ENCODE results near the gene FGF22.

The FGF22 gene

DNA sequence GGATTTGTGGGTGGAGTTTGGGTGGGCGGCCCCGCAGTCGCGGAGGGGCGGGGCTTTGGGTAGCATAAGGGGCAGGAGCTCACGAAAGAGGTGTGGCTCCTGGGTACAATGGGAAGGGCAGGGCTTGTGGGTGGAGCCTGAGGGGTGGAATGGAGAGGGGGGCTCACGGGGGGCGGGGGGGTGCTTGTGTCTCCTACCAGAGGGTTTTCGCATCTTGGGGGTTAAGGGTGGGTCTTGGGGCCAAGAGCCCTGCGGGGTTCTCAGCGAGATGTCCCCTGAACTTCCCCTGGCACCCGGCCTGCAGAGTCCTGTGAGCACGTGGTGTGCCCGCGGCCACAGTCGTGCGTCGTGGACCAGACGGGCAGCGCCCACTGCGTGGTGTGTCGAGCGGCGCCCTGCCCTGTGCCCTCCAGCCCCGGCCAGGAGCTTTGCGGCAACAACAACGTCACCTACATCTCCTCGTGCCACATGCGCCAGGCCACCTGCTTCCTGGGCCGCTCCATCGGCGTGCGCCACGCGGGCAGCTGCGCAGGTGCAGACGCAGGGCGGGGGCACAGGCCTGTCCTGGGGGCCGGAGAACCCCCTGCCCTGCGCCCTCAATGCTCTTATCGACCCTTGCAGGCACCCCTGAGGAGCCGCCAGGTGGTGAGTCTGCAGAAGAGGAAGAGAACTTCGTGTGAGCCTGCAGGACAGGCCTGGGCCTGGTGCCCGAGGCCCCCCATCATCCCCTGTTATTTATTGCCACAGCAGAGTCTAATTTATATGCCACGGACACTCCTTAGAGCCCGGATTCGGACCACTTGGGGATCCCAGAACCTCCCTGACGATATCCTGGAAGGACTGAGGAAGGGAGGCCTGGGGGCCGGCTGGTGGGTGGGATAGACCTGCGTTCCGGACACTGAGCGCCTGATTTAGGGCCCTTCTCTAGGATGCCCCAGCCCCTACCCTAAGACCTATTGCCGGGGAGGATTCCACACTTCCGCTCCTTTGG lies 41.6 kb downstream of the FGF22 start:
- Mint-ChIP-seq H3K27ac (peak overlapping the region; percentile 90 to 98 (median 97)), H3K27me3 (ENCODE audit: low read depth) (no peaks in the 10 kb centered on the region), H3K4me3 (peak overlapping the region; percentile 90 to 96 (median 93)), H3K9me3 (no peaks in the 10 kb centered on the region), H3K4me1 (no peaks in the 10 kb centered on the region), H3K36me3 (ENCODE audit: low read depth) (no peaks in the 10 kb centered on the region)
- TF ChIP-seq, protein P1, sequence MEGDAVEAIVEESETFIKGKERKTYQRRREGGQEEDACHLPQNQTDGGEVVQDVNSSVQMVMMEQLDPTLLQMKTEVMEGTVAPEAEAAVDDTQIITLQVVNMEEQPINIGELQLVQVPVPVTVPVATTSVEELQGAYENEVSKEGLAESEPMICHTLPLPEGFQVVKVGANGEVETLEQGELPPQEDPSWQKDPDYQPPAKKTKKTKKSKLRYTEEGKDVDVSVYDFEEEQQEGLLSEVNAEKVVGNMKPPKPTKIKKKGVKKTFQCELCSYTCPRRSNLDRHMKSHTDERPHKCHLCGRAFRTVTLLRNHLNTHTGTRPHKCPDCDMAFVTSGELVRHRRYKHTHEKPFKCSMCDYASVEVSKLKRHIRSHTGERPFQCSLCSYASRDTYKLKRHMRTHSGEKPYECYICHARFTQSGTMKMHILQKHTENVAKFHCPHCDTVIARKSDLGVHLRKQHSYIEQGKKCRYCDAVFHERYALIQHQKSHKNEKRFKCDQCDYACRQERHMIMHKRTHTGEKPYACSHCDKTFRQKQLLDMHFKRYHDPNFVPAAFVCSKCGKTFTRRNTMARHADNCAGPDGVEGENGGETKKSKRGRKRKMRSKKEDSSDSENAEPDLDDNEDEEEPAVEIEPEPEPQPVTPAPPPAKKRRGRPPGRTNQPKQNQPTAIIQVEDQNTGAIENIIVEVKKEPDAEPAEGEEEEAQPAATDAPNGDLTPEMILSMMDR (IDR thresholded peaks at IDR 0.05; ENCODE audit: unreplicated experiment in 3 of 3), result no peak

DNA sequence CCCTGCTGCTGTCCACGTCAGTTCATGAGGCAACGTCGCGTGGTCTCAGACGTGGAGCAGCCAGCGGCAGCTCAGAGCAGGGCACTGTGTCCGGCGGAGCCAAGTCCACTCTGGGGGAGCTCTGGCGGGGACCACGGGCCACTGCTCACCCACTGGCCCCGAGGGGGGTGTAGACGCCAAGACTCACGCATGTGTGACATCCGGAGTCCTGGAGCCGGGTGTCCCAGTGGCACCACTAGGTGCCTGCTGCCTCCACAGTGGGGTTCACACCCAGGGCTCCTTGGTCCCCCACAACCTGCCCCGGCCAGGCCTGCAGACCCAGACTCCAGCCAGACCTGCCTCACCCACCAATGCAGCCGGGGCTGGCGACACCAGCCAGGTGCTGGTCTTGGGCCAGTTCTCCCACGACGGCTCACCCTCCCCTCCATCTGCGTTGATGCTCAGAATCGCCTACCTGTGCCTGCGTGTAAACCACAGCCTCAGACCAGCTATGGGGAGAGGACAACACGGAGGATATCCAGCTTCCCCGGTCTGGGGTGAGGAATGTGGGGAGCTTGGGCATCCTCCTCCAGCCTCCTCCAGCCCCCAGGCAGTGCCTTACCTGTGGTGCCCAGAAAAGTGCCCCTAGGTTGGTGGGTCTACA lies 43.1 kb downstream of the FGF22 start:
- Mint-ChIP-seq H3K36me3 (ENCODE audit: low read depth) (no peaks in the 10 kb centered on the region), H3K4me3 (peak overlapping the region; percentile 23 to 37 (median 34)), H3K9me3 (no peaks in the 10 kb centered on the region), H3K27me3 (ENCODE audit: low read depth) (no peaks in the 10 kb centered on the region), H3K27ac (no peak overlapping the region), H3K4me1 (no peaks in the 10 kb centered on the region)
- TF ChIP-seq, protein P1 (IDR thresholded peaks at IDR 0.05; ENCODE audit: unreplicated experiment in 3 of 3), result no peak

DNA sequence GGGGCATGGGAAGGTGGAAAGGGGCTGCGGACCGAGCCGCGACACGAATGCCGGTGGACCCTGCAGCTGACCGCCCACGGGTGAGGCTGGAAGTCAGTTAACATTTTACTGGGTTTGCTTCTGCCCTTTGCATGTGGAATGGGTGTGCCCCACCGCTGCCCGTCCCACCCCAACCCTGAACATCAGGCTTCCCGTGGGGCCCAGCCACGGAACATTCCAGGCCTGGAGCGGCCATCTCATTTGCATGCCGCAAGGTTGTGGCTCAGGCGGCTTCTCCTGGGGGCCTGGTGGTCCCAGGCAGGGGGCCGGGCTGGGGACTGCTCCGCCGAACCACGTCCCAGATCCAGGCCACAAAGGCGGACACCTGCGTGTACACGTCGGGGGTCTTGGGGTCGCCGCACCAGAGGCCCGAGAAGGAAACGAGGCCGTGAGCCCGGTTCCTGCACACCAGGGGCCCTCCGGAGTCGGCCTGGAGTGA lies 45.8 kb downstream of the FGF22 start:
- no peaks in the 10 kb centered on the region for H3K4me1 Mint-ChIP-seq
- no peaks in the 10 kb centered on the region for H3K27me3 Mint-ChIP-seq (ENCODE audit: low read depth)
- TF ChIP-seq, protein P1 (IDR thresholded peaks at IDR 0.05; ENCODE audit: unreplicated experiment in 3 of 3), result no peak
- no peak overlapping the region for H3K27ac Mint-ChIP-seq
- no peaks in the 10 kb centered on the region for H3K9me3 Mint-ChIP-seq
- H3K36me3 Mint-ChIP-seq (ENCODE audit: low read depth), result no peaks in the 10 kb centered on the region
- H3K4me3 Mint-ChIP-seq, result no peak overlapping the region

DNA sequence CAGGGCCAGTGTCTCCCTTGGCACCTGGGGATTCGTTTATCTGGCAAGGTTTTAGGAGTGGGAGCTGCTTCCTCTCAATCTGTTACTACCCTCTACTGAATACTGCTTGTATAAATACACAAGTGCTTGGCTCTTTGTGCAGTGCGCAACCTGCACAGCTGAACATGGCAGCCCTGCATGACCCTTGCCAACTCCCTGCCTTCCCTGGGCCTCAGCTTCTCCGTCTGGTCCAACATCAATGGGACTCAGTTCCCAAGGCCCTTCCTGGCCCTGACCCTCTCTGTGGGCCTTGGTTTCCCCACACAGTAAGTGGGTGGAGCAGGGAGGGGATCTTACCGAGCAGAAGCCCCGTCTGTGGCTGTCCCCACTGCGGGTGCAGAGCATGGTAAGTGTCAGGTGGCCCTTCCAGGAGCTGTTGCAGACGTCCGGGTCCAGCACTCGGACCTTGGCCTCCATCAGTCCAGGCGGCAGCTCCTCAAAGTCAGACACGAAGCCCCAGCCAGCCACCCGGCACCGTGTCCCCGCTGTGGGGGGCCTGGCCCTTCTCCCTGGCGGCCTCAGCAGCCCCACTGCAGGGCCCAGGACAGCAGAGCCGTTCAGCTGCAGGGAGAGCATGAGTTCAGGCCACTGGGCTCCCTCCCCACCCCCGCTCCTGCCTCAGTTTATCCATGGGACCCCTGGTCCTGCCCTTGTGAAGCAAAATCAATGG lies 47.1 kb downstream of the FGF22 start:
- Mint-ChIP-seq H3K27me3 (ENCODE audit: low read depth) (no peaks in the 10 kb centered on the region), H3K4me3 (no peak overlapping the region), H3K36me3 (ENCODE audit: low read depth) (no peaks in the 10 kb centered on the region), H3K4me1 (no peaks in the 10 kb centered on the region), H3K27ac (no peak overlapping the region), H3K9me3 (no peaks in the 10 kb centered on the region)
- TF ChIP-seq, protein P1 (IDR thresholded peaks at IDR 0.05; ENCODE audit: unreplicated experiment in 3 of 3), result no peak

DNA sequence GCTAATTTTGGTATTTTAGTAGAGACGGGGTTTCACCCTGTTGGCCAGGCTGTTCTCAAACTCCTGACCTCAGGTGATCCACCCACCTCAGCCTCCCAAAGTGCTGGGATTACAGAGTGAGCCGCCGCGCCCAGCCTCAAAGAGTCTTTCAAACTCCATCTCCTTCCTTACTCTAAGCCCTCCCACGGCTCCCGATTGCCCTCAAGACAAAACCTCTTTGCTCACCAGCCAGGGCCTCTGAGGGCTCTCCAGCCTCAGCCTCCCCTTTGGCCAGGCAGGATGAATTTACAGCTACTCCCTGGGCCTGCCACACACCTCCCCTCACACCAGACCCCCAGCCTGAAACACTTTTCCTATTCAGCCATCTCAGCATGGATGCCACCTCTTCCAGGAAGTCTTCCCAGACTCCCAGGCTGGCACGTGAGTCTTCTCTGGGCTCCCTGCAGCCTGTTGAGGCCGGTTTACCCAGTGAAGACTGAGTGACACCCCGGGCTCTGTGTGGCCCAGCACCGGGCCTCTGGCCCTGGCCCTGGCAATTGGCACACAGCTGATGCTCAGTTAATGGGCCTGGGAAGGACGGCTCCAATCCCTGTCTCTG lies 48.0 kb downstream of the FGF22 start:
- Mint-ChIP-seq H3K4me3 (no peak overlapping the region), H3K27me3 (ENCODE audit: low read depth) (no peaks in the 10 kb centered on the region), H3K36me3 (ENCODE audit: low read depth) (no peaks in the 10 kb centered on the region), H3K4me1 (no peaks in the 10 kb centered on the region), H3K27ac (no peak overlapping the region), H3K9me3 (no peaks in the 10 kb centered on the region)
- TF ChIP-seq, protein P1 (IDR thresholded peaks at IDR 0.05; ENCODE audit: unreplicated experiment in 3 of 3), result no peak
